Activated T-cell treated with anti-CD3 and anti-CD28 coated beads for 24 hours (primary cell): ENCODE data around the gene ARPC5L.

Experiments
- DNase-seq: peaks from one replicate; pipeline ENCODE4 v3.0.0-alpha.2; 2020; ENCODE audit warnings: low read depth

The ARPC5L gene

DNA sequence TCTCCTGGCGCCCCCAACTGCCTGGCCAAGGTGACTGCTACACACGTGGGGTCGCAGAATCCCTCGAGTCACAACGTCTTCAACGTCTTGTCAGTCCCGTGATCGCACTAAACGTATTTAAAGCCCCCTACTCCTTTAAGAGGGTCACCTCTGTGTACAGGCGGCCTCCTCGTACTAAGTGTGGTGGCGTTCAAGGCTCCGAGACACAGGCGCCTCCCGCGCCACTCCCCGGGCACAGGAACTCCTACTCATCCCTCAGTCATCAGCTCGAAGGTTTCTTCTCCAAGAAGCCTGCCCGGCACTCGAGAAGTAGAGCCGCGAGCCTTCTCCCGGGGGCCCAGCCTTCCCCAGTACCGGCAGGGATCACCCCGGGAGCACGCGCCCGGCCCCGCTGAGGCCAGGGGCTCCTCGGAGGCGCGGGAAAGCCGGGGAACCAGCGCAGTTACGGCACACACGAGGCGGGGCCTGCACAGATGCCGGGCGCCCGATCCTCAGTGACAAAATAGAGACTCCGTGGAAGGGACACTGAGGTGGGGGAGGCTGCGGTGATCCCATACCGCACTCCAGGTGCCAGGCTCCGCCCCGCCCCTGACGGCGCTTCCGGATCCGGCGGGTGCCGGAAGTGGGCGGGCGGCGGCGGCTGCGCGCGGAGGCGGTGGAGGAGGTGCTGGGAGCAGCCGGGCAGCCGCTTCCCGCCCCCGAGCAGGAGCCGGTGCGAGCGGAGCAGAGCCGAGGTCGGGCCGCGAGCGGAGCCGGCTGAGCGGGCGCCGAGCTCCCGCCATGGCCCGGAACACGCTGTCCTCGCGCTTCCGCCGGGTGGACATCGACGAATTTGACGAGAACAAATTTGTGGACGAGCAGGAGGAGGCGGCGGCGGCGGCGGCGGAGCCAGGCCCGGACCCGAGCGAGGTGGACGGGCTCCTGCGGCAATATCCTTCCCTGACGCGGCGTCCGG is 6.9 kb downstream of the ARPC5L start:
- peak; percentile 92 for DNase-seq

- DNase-seq, result no peak
Observed at GRCh38 chr9:124869466-124869985, 7.6 kb downstream of the ARPC5L start.

GRCh38 chr9:124869986-124870560 is 8.1 kb downstream of the ARPC5L start:
- peak; percentile 87 for DNase-seq

GRCh38 chr9:124870723-124871122 is 8.8 kb downstream of the ARPC5L start:
- DNase-seq, result no peak

DNA sequence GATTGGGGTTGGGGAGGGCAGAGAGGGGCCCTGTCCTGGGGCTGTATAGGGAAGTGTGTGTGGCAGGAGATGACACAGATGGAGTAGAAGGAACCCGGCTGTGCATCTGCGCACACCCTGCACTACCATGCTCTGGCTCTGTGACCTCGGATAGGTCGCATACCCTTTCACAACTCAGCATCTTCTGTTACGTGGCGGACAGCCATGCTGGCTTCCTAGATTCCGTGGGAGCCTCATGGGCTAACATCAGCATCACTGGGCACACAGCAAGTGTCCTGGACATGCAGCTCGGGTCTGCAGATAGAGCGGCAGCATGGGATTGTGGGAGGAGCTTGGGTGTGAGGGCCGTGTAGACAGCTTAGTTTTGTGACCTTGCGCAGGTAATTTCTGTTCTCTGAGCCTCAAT is 9.2 kb downstream of the ARPC5L start:
- no peak for DNase-seq

DNA sequence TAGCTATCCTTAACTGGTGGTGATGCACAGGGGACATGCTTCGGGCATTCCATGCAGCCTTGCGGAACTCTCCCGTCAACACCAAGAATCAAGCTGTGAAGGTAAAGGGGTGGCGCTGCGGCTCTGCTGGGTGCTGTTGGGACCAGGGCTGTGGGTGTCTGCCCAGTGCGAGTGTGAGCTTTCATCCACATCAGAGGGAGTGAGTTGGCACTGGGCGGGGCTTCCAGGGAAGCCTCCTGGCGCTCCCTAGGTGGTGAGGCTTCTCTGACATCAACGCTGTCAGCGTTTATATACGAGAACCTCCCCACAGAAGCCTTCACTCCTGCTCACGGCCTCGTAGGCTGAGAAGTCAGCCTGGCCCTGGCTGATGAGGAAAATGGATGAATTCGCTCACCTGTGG is 11.7 kb downstream of the ARPC5L start:
- no peak for DNase-seq

DNA sequence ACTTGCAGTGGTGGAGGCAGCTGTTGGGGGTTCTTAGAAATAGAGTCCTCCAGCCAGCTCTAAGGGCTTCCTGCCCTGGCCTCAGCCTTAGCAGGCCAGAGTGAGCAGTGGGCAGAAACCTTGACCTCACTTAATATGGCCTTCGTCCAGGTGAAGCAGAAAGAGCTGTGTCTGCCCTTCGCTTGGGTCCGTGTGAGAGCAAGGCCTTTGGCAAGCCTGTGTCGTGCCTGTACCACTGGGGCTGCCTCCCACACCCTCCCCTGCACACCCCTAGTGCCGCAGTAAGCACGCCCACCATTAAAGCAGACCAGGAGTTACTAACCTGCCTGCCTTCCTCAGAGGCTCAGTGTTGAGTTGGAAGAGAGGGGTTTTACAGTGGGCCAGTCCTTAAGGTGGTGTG is 13.6 kb downstream of the ARPC5L start:
- no peak for DNase-seq

DNA sequence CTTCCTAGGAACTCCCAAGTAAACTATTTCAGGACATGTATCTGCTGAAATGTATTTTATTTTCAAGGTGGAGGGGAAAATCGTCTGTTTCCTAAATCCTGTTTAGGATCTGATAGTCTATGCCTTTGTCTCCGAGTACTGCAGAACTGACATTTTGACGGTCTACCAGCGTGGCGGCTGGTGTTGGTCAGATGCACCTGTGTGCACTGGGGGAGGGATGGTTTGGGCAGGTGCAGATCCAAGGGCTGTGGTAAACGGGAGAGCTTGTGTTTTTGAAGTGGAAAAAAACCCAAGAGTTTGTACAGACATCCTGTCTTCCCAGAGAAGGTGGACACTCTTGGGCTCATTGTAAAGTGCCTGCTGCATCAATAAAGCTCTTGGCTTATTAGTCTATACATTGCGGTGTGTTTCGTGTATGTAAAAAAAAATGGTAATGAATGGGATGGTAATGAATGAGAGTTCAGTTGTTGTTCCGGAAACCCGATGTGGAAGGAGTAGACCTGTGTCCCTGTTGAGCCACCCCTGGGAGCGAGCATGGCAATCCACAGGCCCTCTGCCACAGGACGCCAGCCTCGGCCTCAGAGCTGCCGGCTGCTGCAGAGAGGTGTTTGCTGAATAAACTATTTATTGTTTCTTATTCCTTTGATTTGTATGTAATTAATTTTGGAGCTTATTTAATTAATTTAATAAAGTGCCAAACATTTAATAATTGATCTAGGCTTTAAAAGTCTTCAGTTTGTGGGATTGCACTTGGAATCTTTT is 15.3 kb downstream of the ARPC5L start:
- DNase-seq, result no peak

GRCh38 chr9:124878021-124878420 is 16.1 kb downstream of the ARPC5L start:
- DNase-seq, result no peak

GRCh38 chr9:124878518-124878917 is 16.6 kb downstream of the ARPC5L start:
- no peak for DNase-seq

DNA sequence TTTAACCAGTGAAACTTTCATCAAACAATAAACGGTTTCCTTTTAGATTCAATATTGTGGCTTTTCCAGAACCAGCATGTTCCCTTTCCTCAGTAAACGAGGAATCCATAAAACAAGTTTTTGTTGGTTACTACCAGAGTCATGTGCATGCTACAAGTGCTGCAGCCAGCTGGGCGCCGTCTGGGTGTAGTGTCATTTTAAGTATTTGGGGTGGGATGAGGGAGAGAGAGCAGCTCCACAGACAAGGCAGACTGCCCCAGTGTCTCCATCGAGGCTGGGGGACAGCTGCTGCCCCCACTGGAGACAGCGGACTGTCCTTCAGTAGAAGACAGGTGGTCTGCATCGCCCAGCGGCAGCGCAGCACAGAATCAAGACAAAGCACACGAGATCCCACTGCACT is 17.3 kb downstream of the ARPC5L start:
- DNase-seq, result no peak

GRCh38 chr9:124880501-124880900 is 18.6 kb downstream of the ARPC5L start:
- no peak for DNase-seq

- DNase-seq, result no peak
Observed at GRCh38 chr9:124881138-124881743, 19.3 kb downstream of the ARPC5L start.

GRCh38 chr9:124882231-124882630 is 20.3 kb downstream of the ARPC5L start:
- no peak for DNase-seq

GRCh38 chr9:124884376-124884775 is 22.4 kb downstream of the ARPC5L start:
- no peak for DNase-seq

GRCh38 chr9:124885551-124885950 is 23.6 kb downstream of the ARPC5L start:
- DNase-seq, result no peak

DNA sequence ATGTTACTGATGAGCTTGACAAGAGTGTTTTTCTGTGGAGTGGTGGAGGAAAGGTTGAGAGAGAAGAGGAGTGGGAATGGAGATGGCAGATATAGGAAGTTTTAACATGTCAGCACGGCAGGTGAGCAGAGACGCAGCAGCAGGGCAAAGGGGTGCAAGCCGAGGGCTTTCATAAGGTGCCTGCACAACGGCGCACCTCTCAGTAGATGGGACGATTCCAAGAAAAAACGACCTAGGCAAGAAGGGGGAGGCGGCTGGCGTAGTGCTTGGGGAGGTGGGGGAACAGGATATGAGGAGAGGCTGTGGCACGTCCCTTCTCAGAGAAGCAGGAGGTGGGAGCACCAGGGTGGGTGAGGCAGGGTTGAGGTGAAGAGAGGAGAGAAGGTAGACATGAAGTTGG is 24.5 kb downstream of the ARPC5L start:
- DNase-seq, result no peak

GRCh38 chr9:124886866-124887492 is 25.0 kb downstream of the ARPC5L start:
- DNase-seq, result no peak

DNA sequence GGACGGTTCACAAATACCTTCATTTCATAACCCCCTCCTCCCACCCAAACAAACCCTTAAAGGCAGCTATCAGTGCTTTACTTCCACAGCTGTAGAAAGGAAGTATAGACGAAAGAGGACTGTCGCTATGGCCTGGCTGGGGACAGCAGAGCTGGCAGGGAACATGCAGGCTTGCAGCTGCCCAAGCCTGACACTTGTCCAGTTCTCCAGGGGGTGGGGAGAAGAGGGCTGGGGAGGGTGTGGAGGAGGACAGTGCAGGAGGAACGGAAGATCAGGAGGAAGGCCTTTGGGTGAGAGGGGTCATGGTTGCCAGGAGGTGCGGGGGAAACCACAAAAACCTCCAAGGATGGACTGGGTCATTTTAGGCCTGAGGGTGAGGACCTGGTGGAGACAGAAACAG is 25.9 kb downstream of the ARPC5L start:
- no peak for DNase-seq

DNA sequence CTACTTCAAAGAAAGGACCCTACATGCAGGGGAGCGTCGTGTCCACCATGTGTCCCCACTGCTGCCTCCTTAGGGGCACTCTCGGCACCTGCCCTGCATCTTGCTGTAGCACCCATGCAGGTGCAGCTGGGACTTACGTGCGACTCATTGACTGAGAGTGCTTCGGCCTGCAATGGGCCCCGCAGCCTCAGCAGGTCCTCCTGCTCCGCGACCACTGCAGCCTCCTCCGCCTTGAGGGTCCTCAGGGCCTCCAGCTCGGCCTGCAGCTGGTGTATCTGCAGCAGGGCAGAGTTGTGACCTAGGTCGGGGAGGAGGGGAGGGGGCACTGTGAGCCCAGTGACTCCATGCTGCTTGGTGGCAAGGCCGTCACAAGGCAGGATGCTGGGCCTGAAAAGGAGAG is 27.1 kb downstream of the ARPC5L start:
- no peak for DNase-seq

GRCh38 chr9:124890179-124890578 is 28.2 kb downstream of the ARPC5L start:
- DNase-seq, result no peak
